GM12865 (cell line): ENCODE results near the gene JPH3.

Experiments
- DNase-seq: peaks from one replicate; pipeline ENCODE4 v3.0.0; 2010; ENCODE audit warnings: low read depth
- H3K4me3 ChIP-seq: 2 replicates; pipeline ENCODE4 v1.5.1; 2011; ENCODE audit warnings: mild to moderate bottlenecking, low read depth, low read length, control low read depth
- TF ChIP-seq, protein P1 (sequence below): IDR thresholded peaks from 2 replicates; pipeline ENCODE4 v1.5.1; 2011; ENCODE audit warnings: low read length, control low read depth, low read depth, inconsistent platforms; ENCODE audit not compliant: insufficient read depth; ENCODE audit errors: missing control alignments

Gene JPH3

DNA sequence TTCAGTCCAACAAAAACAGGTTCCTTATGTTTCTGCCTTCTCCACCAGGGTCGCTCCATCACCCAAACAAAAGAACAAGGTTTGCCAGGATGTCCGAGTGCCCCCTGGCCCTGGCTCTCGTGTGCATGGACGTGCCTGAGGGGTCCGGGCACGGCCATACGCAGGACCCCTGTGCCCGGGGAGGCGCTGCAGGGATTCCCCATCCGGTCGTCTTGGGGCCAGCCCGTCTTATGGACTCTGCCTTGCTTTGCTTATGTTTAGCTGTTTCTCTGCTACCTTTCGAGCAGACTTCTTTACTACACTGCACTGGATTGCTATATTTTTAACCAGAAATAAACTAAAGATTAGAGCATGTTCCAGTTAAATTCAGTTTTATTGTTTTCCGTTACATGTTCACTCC lies 95.5 kb downstream of the JPH3 start:
- H3K4me3 ChIP-seq: no peak overlapping the region
- TF ChIP-seq, protein P1, sequence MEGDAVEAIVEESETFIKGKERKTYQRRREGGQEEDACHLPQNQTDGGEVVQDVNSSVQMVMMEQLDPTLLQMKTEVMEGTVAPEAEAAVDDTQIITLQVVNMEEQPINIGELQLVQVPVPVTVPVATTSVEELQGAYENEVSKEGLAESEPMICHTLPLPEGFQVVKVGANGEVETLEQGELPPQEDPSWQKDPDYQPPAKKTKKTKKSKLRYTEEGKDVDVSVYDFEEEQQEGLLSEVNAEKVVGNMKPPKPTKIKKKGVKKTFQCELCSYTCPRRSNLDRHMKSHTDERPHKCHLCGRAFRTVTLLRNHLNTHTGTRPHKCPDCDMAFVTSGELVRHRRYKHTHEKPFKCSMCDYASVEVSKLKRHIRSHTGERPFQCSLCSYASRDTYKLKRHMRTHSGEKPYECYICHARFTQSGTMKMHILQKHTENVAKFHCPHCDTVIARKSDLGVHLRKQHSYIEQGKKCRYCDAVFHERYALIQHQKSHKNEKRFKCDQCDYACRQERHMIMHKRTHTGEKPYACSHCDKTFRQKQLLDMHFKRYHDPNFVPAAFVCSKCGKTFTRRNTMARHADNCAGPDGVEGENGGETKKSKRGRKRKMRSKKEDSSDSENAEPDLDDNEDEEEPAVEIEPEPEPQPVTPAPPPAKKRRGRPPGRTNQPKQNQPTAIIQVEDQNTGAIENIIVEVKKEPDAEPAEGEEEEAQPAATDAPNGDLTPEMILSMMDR: no peak
- no peak for DNase-seq

DNA sequence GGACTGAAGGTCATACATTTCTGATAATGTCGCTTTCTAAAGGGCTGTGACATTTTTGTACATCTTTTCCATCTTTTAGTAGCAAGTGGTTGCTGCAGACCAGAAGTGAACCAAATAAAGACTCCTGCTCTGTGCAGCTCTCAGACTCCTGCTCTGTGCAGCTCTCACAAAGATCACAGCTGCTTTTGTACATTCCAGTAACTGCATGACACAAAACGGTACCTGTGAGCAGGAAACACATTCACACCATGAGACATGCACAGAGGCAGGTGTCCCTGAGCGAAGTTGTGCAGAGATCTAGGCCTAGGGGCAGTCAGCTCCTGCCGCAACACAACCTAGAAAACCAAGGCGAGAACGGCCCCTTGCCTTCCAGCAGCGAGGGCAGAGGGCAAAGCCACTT lies 95.9 kb downstream of the JPH3 start:
- DNase-seq: peak; percentile 80
- TF ChIP-seq, protein P1: no peak
- H3K4me3 ChIP-seq: no peak overlapping the region

DNA sequence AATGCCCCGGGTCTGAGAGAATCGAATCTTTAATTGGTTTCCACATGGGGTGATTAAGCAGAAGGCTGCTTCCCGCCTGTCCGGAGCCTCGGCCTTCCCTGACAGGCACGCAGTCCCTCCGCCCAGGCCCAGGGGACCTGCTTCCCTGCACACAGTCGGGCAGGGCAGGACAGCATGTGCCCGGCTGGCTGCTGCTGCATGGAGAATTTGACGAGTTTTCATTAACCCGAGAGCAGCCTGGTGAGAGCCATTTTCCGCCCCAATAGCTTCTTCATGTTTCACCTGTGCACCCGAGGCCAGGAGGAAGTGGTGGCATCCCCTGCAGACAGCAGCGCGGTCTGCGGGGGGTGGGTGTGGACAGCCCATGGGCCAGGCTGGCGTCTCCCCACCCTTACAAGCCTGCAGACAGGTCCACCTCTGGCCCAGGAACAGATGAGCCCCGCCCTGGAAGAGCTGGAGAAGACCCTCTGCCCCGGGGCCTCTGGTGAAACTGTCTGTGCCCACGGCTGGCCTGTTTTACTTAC lies 96.4 kb downstream of the JPH3 start:
- H3K4me3 ChIP-seq: no peak overlapping the region
- TF ChIP-seq, protein P1: no peak
- DNase-seq: peak; percentile 63

DNA sequence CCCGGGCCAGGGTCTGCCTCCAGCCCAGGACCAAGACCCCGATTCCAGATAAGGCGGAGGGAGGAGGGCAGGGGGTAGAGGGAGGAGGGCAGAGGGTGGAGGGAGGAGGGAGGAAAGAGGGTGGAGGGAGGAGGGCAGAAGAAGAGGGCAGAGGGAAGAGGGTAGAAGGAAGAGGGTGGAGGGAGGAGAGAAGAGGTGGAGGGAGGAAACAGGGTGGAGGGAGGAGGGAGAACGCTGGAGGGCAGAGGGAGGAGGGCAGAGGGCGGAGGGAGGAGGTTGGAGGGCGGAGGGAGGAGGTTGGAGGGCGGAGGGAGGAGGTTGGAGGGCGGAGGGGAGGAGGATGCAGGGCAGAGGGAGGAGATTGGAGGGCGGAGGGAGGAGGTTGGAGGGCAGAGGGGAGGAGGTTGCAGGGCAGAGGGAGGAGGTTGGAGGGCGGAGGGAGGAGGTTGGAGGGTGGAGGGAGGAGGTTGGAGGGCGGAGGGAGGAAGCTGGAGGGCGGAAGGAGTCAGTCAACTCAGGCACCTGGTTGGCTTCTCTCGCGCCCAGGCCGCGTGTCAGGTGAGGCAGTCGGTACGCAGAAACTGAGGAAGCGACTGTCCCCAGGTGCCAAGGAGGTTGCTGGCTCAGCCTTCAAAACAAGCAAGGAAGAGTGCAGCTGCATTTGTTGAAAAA lies 98.2 kb downstream of the JPH3 start:
- DNase-seq: no peak
- TF ChIP-seq, protein P1: no peak
- H3K4me3 ChIP-seq: no peak overlapping the region

DNA sequence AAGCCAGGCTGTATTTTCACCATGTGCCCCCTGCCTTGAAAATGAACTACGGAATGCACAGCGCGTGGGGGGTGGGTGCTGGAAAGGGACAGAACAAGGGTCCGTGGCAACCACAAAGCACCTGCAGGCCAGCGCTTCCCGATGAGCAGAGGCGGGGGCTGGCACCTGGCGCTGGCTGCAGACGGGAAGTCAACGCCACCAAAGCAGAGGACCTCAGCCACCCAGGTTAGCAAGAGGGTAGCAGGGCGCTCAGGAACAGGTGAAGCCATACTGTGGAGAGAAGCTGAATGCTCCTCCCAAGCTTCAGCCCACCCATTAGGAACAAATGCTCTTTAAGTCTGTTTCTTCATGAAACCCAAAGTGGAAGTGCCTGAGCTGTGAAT lies 98.8 kb downstream of the JPH3 start:
- no peak overlapping the region for H3K4me3 ChIP-seq
- no peak for DNase-seq
- TF ChIP-seq, protein P1: no peak

DNA sequence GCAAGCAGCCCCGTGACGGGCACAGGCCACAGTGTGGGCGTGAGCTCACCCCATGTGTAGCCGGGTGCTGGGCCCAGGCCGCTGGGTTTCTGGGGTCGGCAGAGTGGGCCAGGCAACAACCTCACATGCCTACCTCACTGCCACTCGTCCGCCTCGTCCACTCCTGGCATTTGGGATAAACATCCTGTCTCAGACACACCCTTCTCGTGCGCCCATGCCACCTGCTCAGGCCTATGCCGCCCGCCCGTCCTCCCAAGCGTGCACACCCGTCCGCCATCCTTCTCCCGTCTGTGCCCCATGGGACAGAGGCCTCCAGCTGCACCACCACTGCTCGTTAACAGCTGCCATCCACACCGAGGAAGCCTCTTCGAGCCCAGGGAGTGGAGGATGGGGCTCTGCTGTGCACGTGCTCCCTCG lies 99.2 kb downstream of the JPH3 start:
- H3K4me3 ChIP-seq: no peak overlapping the region
- DNase-seq: no peak
- TF ChIP-seq, protein P1: no peak

DNA sequence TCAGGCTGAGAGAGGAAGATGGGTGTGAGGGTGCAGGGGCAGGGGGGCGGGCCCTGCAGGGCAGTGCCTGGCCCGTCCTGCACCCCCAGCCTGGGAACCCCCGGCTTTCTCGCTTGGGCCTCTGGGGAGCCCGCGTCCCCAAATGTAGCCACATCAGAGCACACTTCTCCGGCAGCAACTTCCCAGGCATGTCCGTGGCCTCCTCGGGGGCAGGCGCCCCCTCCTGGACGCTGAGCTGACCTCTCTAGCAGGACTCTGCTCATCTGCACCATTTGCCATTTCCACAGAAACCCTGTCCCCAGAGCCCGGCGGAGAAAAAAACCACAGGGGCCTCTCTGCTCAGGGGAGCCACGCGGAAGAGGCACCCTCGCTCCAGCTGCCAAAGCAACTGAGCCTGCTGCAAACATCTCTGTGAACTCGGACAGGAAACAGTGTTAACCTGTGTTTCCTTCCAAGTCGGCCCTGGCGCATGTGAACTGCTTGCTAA lies 100.1 kb downstream of the JPH3 start:
- H3K4me3 ChIP-seq: no peak overlapping the region
- TF ChIP-seq, protein P1: peak; percentile 52
- DNase-seq: peak; percentile 84
